Osteocyte (in vitro differentiated cells): ENCODE results near the gene LSM14A. TPM values are rescaled to one million over a fixed set of nuclear protein-coding genes. Genes with fewer than 3 reads are reported as not detected.
"Not testable (repeated sequence)": the region's sequence is repeated elsewhere in the genome, so short reads cannot be mapped to it uniquely, and the experiment has no call there.

ENCODE experiments used
- DNase-seq: peaks from one replicate; pipeline ENCODE4 v3.0.0; 2021; ENCODE audit warnings: mixed read lengths; ENCODE audit not compliant: unreplicated experiment; ENCODE audit errors: extremely low spot score
- H3K27ac Mint-ChIP-seq: one replicate; pipeline ENCODE4 v1.8.0; 2021; ENCODE audit warnings: mild to moderate bottlenecking, mixed read lengths; ENCODE audit not compliant: unreplicated experiment
- H3K27me3 Mint-ChIP-seq: one replicate; pipeline ENCODE4 v1.8.0; 2021; ENCODE audit warnings: mixed read lengths; ENCODE audit not compliant: unreplicated experiment
- H3K36me3 Mint-ChIP-seq: one replicate; pipeline ENCODE4 v1.8.0; 2021; ENCODE audit warnings: mixed read lengths; ENCODE audit not compliant: unreplicated experiment
- H3K4me1 Mint-ChIP-seq: one replicate; pipeline ENCODE4 v1.8.0; 2021; ENCODE audit warnings: mixed read lengths; ENCODE audit not compliant: unreplicated experiment
- H3K4me3 Mint-ChIP-seq: one replicate; pipeline ENCODE4 v1.8.0; 2021; ENCODE audit warnings: mild to moderate bottlenecking, moderate library complexity, mixed read lengths; ENCODE audit not compliant: unreplicated experiment
- H3K9me3 Mint-ChIP-seq: one replicate; pipeline ENCODE4 v1.8.0; 2021; ENCODE audit warnings: mixed read lengths; ENCODE audit not compliant: unreplicated experiment
- total RNA-seq: library from RNA; stranded (reverse); gene quantifications from 2 replicates; pipeline ENCODE4 v1.2.1, GENCODE V29; 2021
- TF ChIP-seq, protein P1 (sequence below): fragments of 200-600 bp; sonication (generic); IDR thresholded peaks from 2 replicates; pipeline ENCODE4 v1.5.0; 2021; ENCODE audit warnings: antibody characterized with exemption, mild to moderate bottlenecking, moderate library complexity

Gene LSM14A
- total RNA-seq, 1 donor from 2014 or later: 97.8 TPM

DNA sequence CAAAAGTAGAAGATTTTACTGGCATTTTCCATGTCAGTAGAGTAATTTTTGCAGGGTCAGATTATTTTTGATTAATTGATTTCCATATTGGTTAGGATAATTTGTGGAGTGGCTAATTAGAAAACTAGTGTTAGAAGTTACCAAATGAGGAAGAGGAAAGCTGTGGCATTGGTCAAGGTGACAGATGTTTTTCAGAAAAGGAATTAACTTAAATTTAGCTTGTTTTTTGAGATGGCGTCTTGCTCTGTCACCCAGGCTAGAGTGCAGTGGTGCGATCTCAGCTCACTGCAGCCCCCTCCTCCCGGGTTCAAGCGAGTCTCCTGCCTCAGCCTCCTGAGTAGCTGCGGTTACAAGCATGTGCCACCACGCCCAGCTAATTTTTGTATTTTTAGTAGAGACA lies 28.8 kb downstream of the LSM14A start:
- H3K4me3 Mint-ChIP-seq: no peak overlapping the region
- TF ChIP-seq, protein P1, sequence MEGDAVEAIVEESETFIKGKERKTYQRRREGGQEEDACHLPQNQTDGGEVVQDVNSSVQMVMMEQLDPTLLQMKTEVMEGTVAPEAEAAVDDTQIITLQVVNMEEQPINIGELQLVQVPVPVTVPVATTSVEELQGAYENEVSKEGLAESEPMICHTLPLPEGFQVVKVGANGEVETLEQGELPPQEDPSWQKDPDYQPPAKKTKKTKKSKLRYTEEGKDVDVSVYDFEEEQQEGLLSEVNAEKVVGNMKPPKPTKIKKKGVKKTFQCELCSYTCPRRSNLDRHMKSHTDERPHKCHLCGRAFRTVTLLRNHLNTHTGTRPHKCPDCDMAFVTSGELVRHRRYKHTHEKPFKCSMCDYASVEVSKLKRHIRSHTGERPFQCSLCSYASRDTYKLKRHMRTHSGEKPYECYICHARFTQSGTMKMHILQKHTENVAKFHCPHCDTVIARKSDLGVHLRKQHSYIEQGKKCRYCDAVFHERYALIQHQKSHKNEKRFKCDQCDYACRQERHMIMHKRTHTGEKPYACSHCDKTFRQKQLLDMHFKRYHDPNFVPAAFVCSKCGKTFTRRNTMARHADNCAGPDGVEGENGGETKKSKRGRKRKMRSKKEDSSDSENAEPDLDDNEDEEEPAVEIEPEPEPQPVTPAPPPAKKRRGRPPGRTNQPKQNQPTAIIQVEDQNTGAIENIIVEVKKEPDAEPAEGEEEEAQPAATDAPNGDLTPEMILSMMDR: no peak
- H3K9me3 Mint-ChIP-seq: no peaks in the 10 kb centered on the region
- H3K36me3 Mint-ChIP-seq: peaks cover 31% of the 10 kb centered on the region
- no peaks in the 10 kb centered on the region for H3K27me3 Mint-ChIP-seq
- no peak overlapping the region for H3K27ac Mint-ChIP-seq
- DNase-seq: no peak
- H3K4me1 Mint-ChIP-seq: no peaks in the 10 kb centered on the region

DNA sequence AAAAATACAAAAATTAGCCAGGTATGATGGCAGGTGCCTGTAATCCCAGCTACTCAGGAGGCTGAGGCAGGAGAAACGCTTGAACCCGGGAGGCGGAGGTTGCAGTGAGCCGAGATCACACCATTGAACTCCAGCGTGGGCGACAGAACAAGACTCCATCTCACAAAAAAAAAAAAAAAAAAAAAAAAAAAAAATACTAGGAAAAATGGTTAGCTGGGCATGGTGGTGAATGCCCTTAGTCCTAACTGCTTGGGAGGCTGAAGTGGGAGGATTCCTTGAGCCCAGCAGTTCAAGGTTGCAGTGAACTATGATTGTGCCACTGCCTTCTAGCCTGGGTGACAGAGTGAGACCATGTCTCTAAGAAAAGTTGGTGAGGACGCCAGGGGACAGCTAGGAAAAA lies 33.0 kb downstream of the LSM14A start:
- not testable (repeated sequence) for H3K27ac Mint-ChIP-seq
- peaks cover 32% of the 10 kb centered on the region for H3K36me3 Mint-ChIP-seq

DNA sequence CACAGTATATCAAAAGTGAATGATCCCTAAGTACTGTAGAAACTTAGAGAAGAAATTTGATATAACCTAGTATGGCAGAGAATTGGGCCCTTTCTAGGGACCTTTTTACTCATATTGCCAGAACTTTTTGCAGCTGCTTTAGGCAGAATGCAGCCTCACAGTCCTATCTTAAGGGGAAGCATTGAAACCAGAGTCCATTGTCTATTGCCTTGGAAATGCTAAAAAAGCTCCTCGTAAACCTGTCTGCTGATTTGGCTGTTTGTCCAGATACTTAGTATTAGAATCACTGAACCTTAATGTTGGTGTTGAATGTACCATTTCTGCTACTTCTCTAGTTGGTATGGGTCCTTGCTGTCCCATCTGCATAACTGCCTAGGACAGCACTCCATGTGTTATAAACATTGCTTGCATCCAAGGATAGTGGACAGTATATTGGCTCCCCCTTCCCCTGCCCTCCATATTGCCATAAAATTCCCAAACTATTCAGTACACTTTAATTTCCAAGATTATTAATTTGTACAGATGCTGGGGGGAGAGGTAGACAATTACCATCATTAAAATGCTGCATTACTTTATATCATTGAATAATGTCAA lies 36.1 kb downstream of the LSM14A start:
- Mint-ChIP-seq H3K4me1 (no peaks in the 10 kb centered on the region), H3K27ac (no peak overlapping the region), H3K9me3 (no peaks in the 10 kb centered on the region), H3K36me3 (peaks cover 33% of the 10 kb centered on the region), H3K27me3 (no peaks in the 10 kb centered on the region), H3K4me3 (no peak overlapping the region)
- DNase-seq: no peak
- TF ChIP-seq, protein P1: no peak

More for the DNA sequence above, 33.0 kb downstream of the LSM14A start:
- H3K27me3 Mint-ChIP-seq, DNase-seq, H3K9me3 Mint-ChIP-seq, H3K4me3 Mint-ChIP-seq, H3K4me1 Mint-ChIP-seq: not testable (repeated sequence)

DNA sequence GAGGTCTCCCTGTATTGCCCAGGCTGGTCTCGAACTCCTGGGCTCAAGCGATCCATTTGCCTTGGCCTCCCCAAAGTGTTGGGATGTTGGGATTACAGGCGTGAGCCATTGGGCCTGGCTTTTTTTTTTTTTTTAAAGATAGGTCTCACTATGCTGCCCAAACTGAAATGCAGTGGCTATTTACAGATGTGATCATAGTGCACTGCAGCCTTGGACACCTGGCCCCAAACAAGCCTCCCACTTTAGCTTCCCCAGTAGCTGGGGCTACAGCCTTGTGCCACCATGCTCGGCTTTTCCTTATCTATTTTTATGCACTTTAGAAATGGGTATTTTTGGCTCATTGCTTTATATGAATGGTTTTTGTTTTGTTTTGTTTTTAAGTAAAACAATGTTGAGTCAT lies 37.4 kb downstream of the LSM14A start:
- H3K27me3 Mint-ChIP-seq: no peaks in the 10 kb centered on the region
- no peaks in the 10 kb centered on the region for H3K9me3 Mint-ChIP-seq
- H3K4me3 Mint-ChIP-seq: no peak overlapping the region
- peaks cover 29% of the 10 kb centered on the region for H3K36me3 Mint-ChIP-seq
- no peaks in the 10 kb centered on the region for H3K4me1 Mint-ChIP-seq
- TF ChIP-seq, protein P1: no peak
- no peak for DNase-seq
- H3K27ac Mint-ChIP-seq: no peak overlapping the region

DNA sequence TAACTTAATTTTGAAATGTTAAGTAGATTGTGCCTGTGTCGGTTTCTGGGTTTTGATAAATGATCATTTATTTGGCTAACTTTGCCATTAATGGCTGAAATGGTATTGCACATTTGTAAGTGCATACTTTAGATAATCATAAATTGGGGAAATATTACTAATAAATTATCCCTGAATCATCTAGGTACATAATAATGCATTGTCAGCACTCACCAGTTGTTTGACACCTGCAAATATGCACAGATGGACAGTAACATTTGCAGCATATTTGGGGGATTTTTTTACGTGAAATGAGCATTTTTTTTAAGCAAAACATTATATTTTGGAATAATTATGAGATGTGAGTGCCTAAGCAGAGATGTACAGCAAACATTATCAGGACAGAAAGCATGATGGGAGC lies 41.0 kb downstream of the LSM14A start:
- no peak for DNase-seq
- H3K4me1 Mint-ChIP-seq: peaks cover 14% of the 10 kb centered on the region
- no peak overlapping the region for H3K27ac Mint-ChIP-seq
- TF ChIP-seq, protein P1: no peak
- H3K27me3 Mint-ChIP-seq: no peaks in the 10 kb centered on the region
- no peak overlapping the region for H3K4me3 Mint-ChIP-seq
- H3K9me3 Mint-ChIP-seq: no peaks in the 10 kb centered on the region
- peaks cover 23% of the 10 kb centered on the region for H3K36me3 Mint-ChIP-seq

DNA sequence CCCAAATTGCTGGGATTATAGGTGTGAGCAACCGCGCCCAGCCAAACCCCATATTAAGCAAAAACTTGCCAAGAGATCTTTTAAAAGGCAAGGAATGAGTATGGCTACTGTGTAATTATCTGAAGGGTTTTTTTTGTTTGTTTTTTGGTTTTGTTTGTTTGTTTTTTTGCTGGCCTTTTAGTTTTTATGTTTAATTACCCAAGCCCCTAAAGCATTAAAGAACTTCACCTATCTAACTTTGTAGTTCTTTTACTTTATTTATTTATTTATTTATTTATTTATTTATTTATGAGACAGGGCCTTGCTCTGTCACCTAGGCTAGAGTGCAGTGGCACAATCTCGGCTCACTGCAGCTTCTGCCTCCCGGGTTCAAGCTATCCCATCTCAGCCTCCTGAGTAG lies 41.7 kb downstream of the LSM14A start:
- H3K27ac Mint-ChIP-seq: no peak overlapping the region
- TF ChIP-seq, protein P1: no peak
- no peak overlapping the region for H3K4me3 Mint-ChIP-seq
- DNase-seq: no peak
- peaks cover 22% of the 10 kb centered on the region for H3K36me3 Mint-ChIP-seq
- H3K4me1 Mint-ChIP-seq: peaks cover 20% of the 10 kb centered on the region
- H3K27me3 Mint-ChIP-seq: no peaks in the 10 kb centered on the region
- no peaks in the 10 kb centered on the region for H3K9me3 Mint-ChIP-seq
